ENCODE data around the gene RAB24. TPM values are rescaled to one million over a fixed set of nuclear protein-coding genes. Genes with fewer than 3 reads are reported as not detected.

RAB24 gene
- total RNA-seq = 28.3 and 35.9 TPM in 2 replicates

- Histone ChIP-seq H3K4me3 (ENCODE audit: low read depth, low read length) (peak within 1 kb of the TSS; percentile 80), H3K36me3 (ENCODE audit: control insufficient read depth, insufficient read depth, low read length) (peaks cover 1% of the 10 kb centered on the region), H3K27me3 (ENCODE audit: control insufficient read depth, insufficient read depth, low read length) (no peaks in the 10 kb centered on the region)
- no peak for DNase-seq (ENCODE audit: low read depth)
- no peak for TF ChIP-seq CTCF (IDR thresholded peaks at IDR 0.05; ENCODE audit: insufficient read depth, low read length, poor library complexity, severe bottlenecking)
Observed at GRCh38 chr5:177303121-177303924, at the start of gene RAB24, which contains the start of gene PRELID1. RAB24 (minus strand) TSS chr5:177303719; CDS start chr5:177303288, 431 bp downstream. PRELID1 (plus strand) TSS chr5:177303799; CDS start chr5:177303986, 187 bp downstream.

GRCh38 chr5:177353093-177353492 is 49.6 kb upstream of the RAB24 start:
- TF ChIP-seq CTCF (IDR thresholded peaks at IDR 0.05; ENCODE audit: insufficient read depth, low read length, poor library complexity, severe bottlenecking) = no peak

GRCh38 chr5:177351392-177352329 is 48.1 kb upstream of the RAB24 start, which contains the start of gene LMAN2:
LMAN2 (minus strand) TSS chr5:177351668; CDS start chr5:177351647, 21 bp downstream.
- TF ChIP-seq CTCF (IDR thresholded peaks at IDR 0.05; ENCODE audit: insufficient read depth, low read length, poor library complexity, severe bottlenecking) = no peak
- Histone ChIP-seq H3K36me3 (ENCODE audit: control insufficient read depth, insufficient read depth, low read length) (no peaks in the 10 kb centered on the region), H3K27me3 (ENCODE audit: control insufficient read depth, insufficient read depth, low read length) (no peaks in the 10 kb centered on the region), H3K4me3 (ENCODE audit: low read depth, low read length) (peak within 1 kb of the TSS; percentile 85)
- DNase-seq (ENCODE audit: low read depth) = peak; percentile 71

More at GRCh38 chr5:177353093-177353492, 49.6 kb upstream of the RAB24 start:
- no peaks in the 10 kb centered on the region for H3K36me3 ChIP-seq (ENCODE audit: control insufficient read depth, insufficient read depth, low read length)
- peaks cover 2% of the 10 kb centered on the region for H3K27me3 ChIP-seq (ENCODE audit: control insufficient read depth, insufficient read depth, low read length)
- no peak for DNase-seq (ENCODE audit: low read depth)
- no peak overlapping the region for H3K4me3 ChIP-seq (ENCODE audit: low read depth, low read length)

GRCh38 chr5:177350776-177351391 is 47.4 kb upstream of the RAB24 start:
- no peak for TF ChIP-seq CTCF (IDR thresholded peaks at IDR 0.05; ENCODE audit: insufficient read depth, low read length, poor library complexity, severe bottlenecking)
- Histone ChIP-seq H3K27me3 (ENCODE audit: control insufficient read depth, insufficient read depth, low read length) (no peaks in the 10 kb centered on the region), H3K4me3 (ENCODE audit: low read depth, low read length) (peak overlapping the region; percentile 85), H3K36me3 (ENCODE audit: control insufficient read depth, insufficient read depth, low read length) (no peaks in the 10 kb centered on the region)
- DNase-seq (ENCODE audit: low read depth) = no peak

GRCh38 chr5:177349762-177350161 is 46.2 kb upstream of the RAB24 start:
- TF ChIP-seq CTCF (IDR thresholded peaks at IDR 0.05; ENCODE audit: insufficient read depth, low read length, poor library complexity, severe bottlenecking) = no peak
- Histone ChIP-seq H3K27me3 (ENCODE audit: control insufficient read depth, insufficient read depth, low read length) (no peaks in the 10 kb centered on the region), H3K36me3 (ENCODE audit: control insufficient read depth, insufficient read depth, low read length) (no peaks in the 10 kb centered on the region), H3K4me3 (ENCODE audit: low read depth, low read length) (no peak overlapping the region)
- no peak for DNase-seq (ENCODE audit: low read depth)

Data from kidney epithelial cell (primary cell).